Activated naive CD8-positive, alpha-beta T cell treated with anti-CD3 and anti-CD28 coated beads for 36 hours (primary cell): Measurements from ENCODE around the gene ANKRD33. TPM values are rescaled to one million over a fixed set of nuclear protein-coding genes. Genes with fewer than 3 reads are reported as not detected.
A peak's percentile ranks its signal among the peaks of the same experiment; 100 is the strongest.

Experiments
- DNase-seq: peaks from one replicate; pipeline ENCODE4 v3.0.0; 2021
- H3K27ac Mint-ChIP-seq: one replicate; pipeline ENCODE4 v1.8.0; 2022; ENCODE audit warnings: mild to moderate bottlenecking, moderate library complexity, mixed read lengths
- H3K27me3 Mint-ChIP-seq: one replicate; pipeline ENCODE4 v1.8.0; 2022; ENCODE audit warnings: mild to moderate bottlenecking, mixed read lengths
- H3K36me3 Mint-ChIP-seq: one replicate; pipeline ENCODE4 v1.8.0; 2021; ENCODE audit warnings: mild to moderate bottlenecking, mixed read lengths
- H3K4me1 Mint-ChIP-seq: one replicate; pipeline ENCODE4 v1.8.0; 2021; ENCODE audit warnings: mixed read lengths
- H3K4me3 Mint-ChIP-seq: one replicate; pipeline ENCODE4 v1.8.0; 2022; ENCODE audit warnings: mild to moderate bottlenecking, moderate library complexity, mixed read lengths
- H3K9me3 Mint-ChIP-seq: one replicate; pipeline ENCODE4 v1.8.0; 2022; ENCODE audit warnings: mixed read lengths
- total RNA-seq, 2 experiments: library from RNA; stranded (reverse); gene quantifications; one replicate each; pipeline ENCODE4 v1.2.3, GENCODE V29; 2021

ANKRD33 gene
- total RNA-seq, 2 experiments from 2014 or later: not detected

DNA sequence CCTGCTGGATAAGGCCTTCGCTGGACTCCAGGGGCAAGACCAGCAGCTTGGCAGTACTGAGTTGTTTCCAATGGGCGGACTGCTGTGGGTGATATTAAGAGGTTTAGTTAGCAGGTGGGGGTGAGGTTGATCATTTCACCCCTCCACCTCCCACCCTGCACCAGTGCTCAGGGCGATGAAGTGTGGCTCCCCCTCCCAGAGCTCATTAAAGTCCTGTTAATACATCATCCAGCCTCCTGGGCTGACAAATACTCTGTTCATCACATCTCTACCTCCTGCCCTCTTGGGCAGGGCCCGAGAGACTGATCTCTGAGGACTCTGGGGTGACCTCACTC lies 37.0 kb upstream of the ANKRD33 start:
- H3K27ac Mint-ChIP-seq: no peak overlapping the region
- no peak for DNase-seq
- H3K36me3 Mint-ChIP-seq: no peaks in the 10 kb centered on the region
- H3K4me1 Mint-ChIP-seq: peaks cover 22% of the 10 kb centered on the region
- no peaks in the 10 kb centered on the region for H3K9me3 Mint-ChIP-seq
- no peak overlapping the region for H3K4me3 Mint-ChIP-seq
- peaks cover 15% of the 10 kb centered on the region for H3K27me3 Mint-ChIP-seq

DNA sequence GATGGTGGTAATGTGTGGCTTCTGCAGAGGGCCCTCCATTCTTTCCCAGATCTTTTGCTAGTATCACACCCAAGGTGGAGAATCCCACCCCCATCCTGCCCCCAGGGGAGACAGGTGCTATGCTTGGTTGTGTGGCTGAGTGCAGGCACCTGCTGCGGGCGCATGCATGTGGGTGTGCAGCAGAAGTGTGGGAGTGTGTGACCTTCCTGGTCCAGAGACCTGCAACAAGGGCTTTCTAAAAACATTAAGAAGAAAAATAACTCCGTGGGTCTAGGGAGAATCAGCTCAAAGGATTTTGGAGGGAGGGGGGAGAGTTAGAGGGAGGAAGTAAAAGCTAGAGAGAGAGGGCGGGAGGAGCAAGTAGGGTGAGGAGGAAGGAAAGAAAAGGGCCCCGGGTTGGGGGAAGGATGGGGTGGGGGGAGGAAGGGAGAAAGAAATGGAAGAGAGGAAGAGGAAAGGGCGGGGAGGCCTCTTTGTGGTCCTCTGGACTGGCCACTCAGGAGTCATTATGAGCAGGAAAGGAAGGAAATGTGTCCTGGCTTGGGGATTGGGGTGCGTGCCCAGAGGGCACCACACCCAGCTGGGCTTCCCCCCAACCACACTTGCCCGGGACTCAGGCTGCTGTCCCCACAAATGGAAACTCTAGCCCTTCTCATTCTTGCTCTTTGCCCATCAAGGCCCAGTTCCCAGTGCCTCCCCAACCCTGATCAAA lies 36.3 kb upstream of the ANKRD33 start:
- Mint-ChIP-seq H3K9me3 (no peaks in the 10 kb centered on the region), H3K36me3 (no peaks in the 10 kb centered on the region), H3K27me3 (peaks cover 13% of the 10 kb centered on the region), H3K27ac (no peak overlapping the region), H3K4me3 (no peak overlapping the region), H3K4me1 (peaks cover 17% of the 10 kb centered on the region)
- DNase-seq: no peak

DNA sequence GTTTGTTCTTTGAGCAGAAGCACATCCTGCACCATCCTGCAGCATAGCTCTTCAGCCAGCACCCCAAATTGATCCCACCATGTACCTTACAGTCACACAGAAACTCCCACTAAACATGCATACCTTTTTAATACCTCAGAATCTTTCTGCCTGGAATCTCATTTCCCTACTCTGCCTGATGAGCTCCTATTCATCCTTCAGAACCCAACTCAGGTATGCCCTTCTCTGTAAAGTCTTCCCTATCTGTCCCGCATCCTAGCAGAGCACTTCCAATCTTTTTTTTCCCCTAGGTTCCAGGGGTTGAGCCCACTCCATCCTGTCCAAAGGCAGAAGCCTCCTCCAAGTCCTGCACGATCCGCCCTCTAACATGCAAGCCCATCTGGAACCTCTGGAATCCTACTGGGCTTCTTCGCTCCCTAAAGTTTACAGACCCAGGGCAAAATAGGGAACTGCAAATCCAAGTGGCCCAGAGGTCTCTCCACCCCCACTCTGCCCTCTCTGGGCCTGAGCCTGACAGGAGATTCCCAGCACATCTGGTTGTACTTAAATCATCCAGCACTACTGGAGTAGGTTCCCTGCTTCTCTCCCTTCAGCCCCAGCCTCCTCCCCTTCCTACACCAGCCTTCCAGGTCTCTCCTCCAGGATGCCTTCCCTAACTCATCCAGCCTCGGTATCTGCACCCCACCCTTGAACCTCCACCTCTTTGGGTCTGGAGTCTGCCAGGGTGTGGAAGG lies 35.3 kb upstream of the ANKRD33 start:
- Mint-ChIP-seq H3K36me3 (no peaks in the 10 kb centered on the region), H3K4me1 (peaks cover 14% of the 10 kb centered on the region), H3K27me3 (peaks cover 9% of the 10 kb centered on the region), H3K27ac (no peak overlapping the region), H3K9me3 (no peaks in the 10 kb centered on the region), H3K4me3 (no peak overlapping the region)
- DNase-seq: no peak

DNA sequence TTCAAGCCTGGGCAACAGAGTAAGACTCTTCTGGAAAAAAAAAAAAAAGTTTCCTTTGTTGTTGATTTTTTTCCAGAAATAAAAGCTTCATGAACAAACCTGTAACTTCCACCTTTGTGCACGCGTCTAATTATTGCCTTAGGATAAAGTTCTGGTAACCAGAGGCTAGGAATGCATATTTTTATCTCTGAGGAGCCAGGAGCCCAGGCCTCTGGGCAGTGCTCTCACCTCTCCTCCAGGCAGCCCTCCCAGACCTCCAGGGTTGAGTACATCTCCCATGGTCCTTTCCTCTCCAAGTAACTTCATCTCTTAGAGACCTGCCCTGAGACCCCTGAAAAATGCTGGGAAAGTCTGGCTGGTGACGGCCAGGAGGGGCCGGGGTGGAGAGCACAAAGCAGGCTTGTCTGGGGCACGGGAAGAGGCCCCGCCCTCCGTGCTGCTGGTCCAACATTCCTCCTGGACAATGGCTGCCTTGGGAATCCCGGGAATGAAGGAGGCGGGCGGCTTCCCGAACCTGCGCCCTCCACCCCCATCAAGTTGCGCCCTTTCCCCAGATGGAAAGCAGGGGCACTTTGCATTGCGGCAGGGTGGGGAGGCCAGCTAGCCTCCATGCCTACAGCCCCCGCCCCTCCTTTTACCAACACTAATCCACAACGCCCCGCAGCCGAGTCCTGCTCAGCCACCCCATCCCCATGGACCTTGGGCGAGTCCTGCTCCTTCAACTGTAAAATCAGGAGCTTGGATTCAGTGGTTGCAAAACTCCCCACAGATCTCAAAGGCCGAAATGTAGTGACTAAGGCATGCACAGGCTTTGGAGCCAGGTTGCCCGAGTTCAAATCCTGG lies 32.1 kb upstream of the ANKRD33 start:
- Mint-ChIP-seq H3K9me3 (no peaks in the 10 kb centered on the region), H3K4me1 (peaks cover 9% of the 10 kb centered on the region), H3K4me3 (no peak overlapping the region), H3K27ac (no peak overlapping the region), H3K36me3 (no peaks in the 10 kb centered on the region), H3K27me3 (peaks cover 9% of the 10 kb centered on the region)
- no peak for DNase-seq

DNA sequence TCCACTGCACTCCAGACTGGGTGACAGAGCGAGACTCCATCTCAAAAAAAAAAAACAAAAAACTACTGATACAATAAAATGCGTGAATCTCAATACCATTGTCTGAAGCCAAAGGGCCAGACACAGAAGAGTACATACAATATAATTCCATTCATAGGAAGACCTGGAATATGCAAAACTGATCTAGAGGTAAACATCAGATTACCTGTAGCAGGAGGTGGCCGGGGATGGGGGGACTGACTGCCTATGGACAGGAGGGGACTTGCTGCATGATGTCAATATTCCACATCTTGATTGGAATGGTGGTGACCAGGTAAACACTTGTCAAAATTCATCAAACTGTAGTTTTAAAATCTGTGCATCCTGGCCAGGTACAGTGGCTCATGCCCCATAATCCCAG lies 26.9 kb upstream of the ANKRD33 start:
- Mint-ChIP-seq H3K4me3 (no peak overlapping the region), H3K27ac (no peak overlapping the region), H3K4me1 (peaks cover 3% of the 10 kb centered on the region), H3K36me3 (no peaks in the 10 kb centered on the region), H3K27me3 (peaks cover 56% of the 10 kb centered on the region), H3K9me3 (no peaks in the 10 kb centered on the region)
- no peak for DNase-seq

DNA sequence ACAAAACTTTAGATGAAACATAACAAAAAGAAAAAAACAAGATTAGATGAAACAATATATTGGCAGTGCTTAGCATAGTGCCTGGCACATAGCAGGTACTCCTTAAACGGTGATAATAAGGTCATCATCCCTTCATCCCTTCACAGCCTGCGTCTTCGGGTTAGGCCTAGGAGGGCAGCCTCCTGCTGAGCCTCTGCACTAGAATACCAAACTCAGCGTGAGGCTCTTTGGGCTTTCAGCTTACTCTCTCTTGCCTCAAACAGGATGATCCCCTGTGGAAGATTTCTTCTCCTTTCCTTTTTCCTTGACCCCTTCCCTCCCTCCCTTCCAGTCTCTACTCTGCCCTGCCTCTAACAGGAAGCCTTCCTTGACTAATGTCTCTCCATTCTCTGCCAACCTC lies 25.0 kb upstream of the ANKRD33 start:
- peaks cover 3% of the 10 kb centered on the region for H3K4me1 Mint-ChIP-seq

DNA sequence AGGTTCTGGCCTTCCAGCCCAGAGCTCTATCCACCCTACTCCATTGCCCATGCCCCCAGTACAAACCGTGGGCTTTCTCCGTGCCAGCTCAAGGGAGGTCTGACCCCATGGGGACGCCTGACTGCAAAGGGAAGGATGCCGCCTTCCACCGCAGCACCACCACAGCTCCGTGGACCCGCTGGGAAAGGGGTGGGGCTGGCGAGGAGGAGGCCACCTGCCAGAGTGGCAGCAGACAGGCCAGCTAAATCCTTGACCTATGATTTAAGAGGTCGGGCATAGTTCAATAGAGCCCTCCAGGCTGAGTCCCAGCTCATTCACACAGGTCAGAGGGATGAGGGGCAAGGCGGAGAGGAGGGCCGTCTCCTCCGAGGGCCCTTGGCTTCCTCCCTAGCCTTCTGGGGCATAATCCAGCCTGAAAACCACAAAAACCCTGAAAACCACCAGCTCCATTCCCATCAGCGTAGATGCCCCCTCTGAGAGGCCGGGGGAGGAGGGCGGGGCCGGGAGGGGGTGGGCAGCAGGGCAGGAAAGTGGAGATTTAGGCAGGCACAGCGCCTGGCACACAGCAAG lies 24.5 kb upstream of the ANKRD33 start:
- peaks cover 67% of the 10 kb centered on the region for H3K27me3 Mint-ChIP-seq
- no peak for DNase-seq
- H3K36me3 Mint-ChIP-seq: no peaks in the 10 kb centered on the region
- H3K27ac Mint-ChIP-seq: no peak overlapping the region
- peaks cover 4% of the 10 kb centered on the region for H3K4me1 Mint-ChIP-seq
- H3K4me3 Mint-ChIP-seq: peak overlapping the region; percentile 44
- H3K9me3 Mint-ChIP-seq: no peaks in the 10 kb centered on the region

More for the DNA sequence above, 25.0 kb upstream of the ANKRD33 start:
- no peak for DNase-seq
- no peak overlapping the region for H3K27ac Mint-ChIP-seq
- H3K27me3 Mint-ChIP-seq: peaks cover 62% of the 10 kb centered on the region
- H3K9me3 Mint-ChIP-seq: no peaks in the 10 kb centered on the region
- H3K4me3 Mint-ChIP-seq: no peak overlapping the region
- no peaks in the 10 kb centered on the region for H3K36me3 Mint-ChIP-seq

DNA sequence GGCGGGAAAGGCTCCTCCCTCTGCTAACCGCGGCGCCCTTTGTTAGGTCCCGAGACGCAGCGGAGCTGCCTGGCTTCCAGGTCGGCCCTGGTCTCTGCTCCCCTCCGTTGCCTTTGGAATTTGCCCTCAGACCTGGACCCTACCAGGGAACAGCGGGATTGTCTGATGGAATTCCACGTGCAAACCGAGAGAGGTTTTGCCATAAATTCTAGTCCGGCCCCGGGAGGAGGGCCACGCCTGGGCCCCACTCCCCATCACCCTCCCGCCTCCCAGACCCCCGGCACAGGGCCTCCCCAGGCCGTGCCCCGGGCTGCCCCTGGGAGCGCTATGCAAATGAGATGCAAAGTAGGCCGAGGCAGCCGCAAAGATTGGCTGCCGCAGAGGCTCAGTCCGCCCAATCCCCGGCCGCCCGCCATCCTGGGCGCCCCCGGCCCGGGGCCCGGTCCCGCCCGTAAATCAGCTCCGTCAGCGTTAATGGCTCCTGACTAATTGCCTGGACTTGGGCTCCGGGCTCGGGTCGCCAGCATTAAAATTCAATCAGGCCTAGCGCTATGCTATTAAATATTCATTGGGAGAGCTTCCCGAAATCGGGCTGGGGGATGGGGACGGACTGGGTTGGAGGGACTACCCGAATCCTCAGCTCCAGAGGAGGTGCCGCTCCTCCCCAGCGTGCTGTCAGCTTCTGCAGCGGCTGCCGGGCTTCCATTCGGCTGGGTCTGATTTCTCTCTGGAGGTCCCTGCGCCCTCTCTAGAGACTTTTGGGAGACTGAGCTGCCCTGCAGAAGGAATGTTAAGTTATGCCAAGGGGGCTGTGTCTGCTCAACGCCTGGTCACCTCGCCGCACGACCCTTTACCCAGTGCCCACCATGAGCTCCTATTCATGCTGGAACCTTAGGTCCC lies 23.7 kb upstream of the ANKRD33 start:
- Mint-ChIP-seq H3K9me3 (no peaks in the 10 kb centered on the region), H3K27me3 (peaks cover 73% of the 10 kb centered on the region), H3K36me3 (no peaks in the 10 kb centered on the region), H3K4me1 (peaks cover 4% of the 10 kb centered on the region), H3K27ac (no peak overlapping the region), H3K4me3 (peak overlapping the region; percentile 58)
- DNase-seq: peak; percentile 61

DNA sequence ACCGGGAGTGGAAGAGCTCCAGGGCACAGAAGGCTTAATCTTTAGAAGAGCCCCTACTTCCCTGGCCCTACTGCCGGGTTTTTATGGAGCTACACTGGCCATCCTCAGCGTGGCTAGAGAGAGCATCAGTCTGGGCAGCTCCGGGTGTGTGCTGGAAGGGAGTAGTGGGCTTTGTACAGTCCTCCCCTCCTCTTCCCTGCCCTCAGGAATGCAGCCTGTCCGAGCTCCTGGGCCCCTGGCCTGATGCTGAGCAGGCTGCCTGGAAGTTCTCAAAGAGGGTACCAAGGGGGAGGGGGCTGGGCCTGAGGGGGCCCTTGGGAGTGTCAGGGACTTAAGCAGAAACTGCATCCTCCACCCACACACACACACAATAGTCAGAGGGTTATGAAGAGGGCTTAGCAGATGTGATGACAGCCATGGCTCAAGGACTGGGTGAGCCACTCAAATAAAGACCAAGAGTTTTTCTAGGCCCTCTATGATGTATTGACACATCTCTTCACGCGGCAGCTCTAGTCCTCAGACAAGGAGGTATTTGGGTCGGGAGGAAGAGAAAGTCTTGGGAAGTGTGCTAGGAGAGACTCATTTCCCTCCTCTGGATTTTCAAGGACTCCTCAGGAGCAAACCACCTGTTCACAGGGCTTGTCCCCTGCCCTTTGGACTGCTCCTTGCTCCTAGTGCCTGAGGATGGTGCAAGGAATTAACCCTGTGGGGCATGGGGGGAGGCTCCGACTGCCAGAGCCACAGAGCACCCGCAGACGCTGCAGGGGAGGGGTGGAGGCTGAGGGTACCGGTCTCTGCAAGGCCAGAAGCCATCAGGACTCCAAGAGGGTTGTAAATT lies 22.9 kb upstream of the ANKRD33 start:
- Mint-ChIP-seq H3K4me1 (peaks cover 10% of the 10 kb centered on the region), H3K4me3 (no peak overlapping the region), H3K27me3 (peaks cover 80% of the 10 kb centered on the region), H3K9me3 (no peaks in the 10 kb centered on the region), H3K27ac (no peak overlapping the region), H3K36me3 (no peaks in the 10 kb centered on the region)
- no peak for DNase-seq

DNA sequence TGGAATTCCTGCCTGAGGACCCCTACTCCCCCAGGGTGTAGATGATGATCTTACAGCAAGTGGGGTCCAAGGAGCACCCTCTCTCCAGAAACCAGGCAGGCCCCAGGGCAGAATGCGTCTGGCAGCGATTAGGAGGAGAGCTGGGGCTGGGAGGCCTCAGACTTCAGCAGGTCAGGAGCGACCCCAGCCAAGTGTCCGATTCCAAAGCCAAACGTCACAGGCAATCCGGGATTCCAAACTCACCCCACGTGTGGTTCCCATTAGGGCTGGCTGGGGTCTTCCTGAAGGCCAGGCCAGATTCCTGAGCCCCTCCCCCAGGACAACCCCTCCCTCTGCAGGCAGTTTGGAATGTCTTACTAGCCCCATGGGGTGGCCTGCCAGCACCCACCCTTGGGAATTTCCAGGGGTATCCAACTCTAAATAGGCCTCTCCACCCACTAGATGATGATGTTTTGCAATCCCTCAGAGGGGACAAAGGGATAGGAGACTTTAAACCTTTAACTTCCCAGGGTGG lies 22.1 kb upstream of the ANKRD33 start:
- H3K9me3 Mint-ChIP-seq: no peaks in the 10 kb centered on the region
- H3K4me3 Mint-ChIP-seq: no peak overlapping the region
- H3K27me3 Mint-ChIP-seq: peaks cover 84% of the 10 kb centered on the region
- H3K4me1 Mint-ChIP-seq: peaks cover 14% of the 10 kb centered on the region
- no peak for DNase-seq
- H3K27ac Mint-ChIP-seq: no peak overlapping the region
- H3K36me3 Mint-ChIP-seq: no peaks in the 10 kb centered on the region

DNA sequence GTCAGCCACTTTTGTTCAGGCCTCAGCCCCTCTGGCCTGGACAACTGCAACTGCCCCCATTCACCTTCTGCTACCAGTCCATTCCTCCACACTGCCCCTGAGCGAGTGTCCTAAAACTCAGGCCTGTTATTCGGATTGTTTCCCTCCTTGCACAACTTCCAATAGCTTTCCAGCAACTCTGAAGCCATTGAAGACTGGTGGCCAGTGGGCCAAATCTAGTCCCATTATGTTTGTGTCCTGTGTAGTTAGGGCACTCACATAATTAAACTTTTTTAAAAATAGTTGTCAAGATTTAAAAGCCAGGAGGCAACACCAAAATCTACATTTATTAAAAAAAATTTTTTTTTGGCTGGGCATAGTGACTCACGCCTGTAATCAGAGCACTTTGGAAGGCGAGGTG lies 21.6 kb upstream of the ANKRD33 start:
- DNase-seq: no peak
- peaks cover 14% of the 10 kb centered on the region for H3K4me1 Mint-ChIP-seq
- H3K4me3 Mint-ChIP-seq: no peak overlapping the region
- H3K27me3 Mint-ChIP-seq: peaks cover 84% of the 10 kb centered on the region
- H3K36me3 Mint-ChIP-seq: no peaks in the 10 kb centered on the region
- H3K27ac Mint-ChIP-seq: no peak overlapping the region
- no peaks in the 10 kb centered on the region for H3K9me3 Mint-ChIP-seq

DNA sequence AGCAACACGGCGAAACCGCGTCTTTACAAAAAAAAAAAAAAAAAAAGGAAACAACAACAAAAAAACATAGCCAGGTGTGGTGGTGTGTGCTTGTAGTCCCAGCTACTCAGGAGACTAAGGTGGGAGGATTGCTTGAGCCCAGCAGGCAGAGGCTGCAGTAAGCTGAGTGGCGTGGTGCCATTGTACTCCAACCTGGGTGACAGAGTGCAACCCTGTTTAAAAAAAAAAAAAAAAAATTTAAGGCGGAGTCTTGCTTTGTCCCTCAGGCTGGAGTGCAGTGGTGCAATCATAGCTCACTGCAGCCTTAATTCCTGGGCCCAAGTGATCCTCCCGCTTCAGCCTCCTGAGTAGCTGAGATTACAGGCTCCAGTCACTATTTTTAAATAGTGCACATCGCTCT lies 21.1 kb upstream of the ANKRD33 start:
- H3K9me3 Mint-ChIP-seq: no peaks in the 10 kb centered on the region
- H3K27me3 Mint-ChIP-seq: peaks cover 80% of the 10 kb centered on the region
- no peak overlapping the region for H3K4me3 Mint-ChIP-seq
- no peaks in the 10 kb centered on the region for H3K36me3 Mint-ChIP-seq
- H3K4me1 Mint-ChIP-seq: peaks cover 14% of the 10 kb centered on the region
- no peak for DNase-seq
- H3K27ac Mint-ChIP-seq: no peak overlapping the region

DNA sequence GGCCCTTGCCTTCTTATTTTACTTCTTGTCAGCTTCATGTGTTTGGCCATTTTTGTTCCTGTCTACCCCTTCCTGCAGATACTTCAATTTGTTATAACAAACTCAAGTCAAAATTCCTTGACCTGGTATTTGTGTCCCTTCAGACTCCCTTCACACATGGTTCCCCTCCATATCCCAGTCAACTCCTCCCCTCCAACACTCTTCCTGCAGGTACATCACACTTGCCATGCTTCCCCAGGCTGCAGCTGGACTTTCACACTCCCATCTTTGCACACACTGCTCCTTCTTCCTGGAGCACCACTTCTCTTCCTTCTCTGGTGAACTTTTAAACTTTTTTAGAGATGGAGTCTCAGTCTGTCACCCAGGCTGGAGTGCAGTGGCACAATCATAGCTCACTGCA lies 20.5 kb upstream of the ANKRD33 start:
- H3K27me3 Mint-ChIP-seq: peaks cover 75% of the 10 kb centered on the region
- H3K4me1 Mint-ChIP-seq: peaks cover 14% of the 10 kb centered on the region
- H3K27ac Mint-ChIP-seq: no peak overlapping the region
- no peaks in the 10 kb centered on the region for H3K36me3 Mint-ChIP-seq
- DNase-seq: no peak
- H3K9me3 Mint-ChIP-seq: no peaks in the 10 kb centered on the region
- H3K4me3 Mint-ChIP-seq: no peak overlapping the region
